SK-N-SH treated with all-trans-retinoic acid at 6 μM for 48 hours (cell line): Measurements from ENCODE around the gene HGFAC.

ENCODE experiments used
- ATAC-seq: fragments of 200-7000 bp; cut with Tn5 transposase; 3 replicates; pipeline ENCODE4 v1.9.1; 2020; ENCODE audit warnings: mild to moderate bottlenecking, moderate library complexity
- ARNTL ChIP-seq: fragments of 450-650 bp; formaldehyde crosslinking; IDR thresholded peaks from 2 replicates; pipeline ENCODE4 v1.5.0; 2020; ENCODE audit warnings: low read depth, mild to moderate bottlenecking, moderate library complexity, borderline replicate concordance
- BACH2 ChIP-seq: fragments of 250-450 bp; sonication (Bioruptor Pico); IDR thresholded peaks from 2 replicates; pipeline ENCODE4 v1.9.0; 2021; ENCODE audit warnings: mild to moderate bottlenecking, borderline replicate concordance
- CREB5 ChIP-seq: fragments of 250-450 bp; sonication (Bioruptor Pico); IDR thresholded peaks from 2 replicates; pipeline ENCODE4 v1.5.1; 2020; ENCODE audit warnings: low read depth, mild to moderate bottlenecking, moderate library complexity
- CSDC2 ChIP-seq: fragments of 250-450 bp; sonication (Bioruptor Pico); IDR thresholded peaks from 2 replicates; pipeline ENCODE4 v1.5.0; 2020; ENCODE audit warnings: mild to moderate bottlenecking, moderate library complexity
- CSRNP3 ChIP-seq: fragments of 250-450 bp; sonication (Bioruptor Pico); IDR thresholded peaks from 2 replicates; pipeline ENCODE4 v1.5.1; 2021; ENCODE audit warnings: mild to moderate bottlenecking, moderate library complexity
- ESRRG ChIP-seq: fragments of 250-450 bp; sonication (Bioruptor Pico); IDR thresholded peaks from 2 replicates; pipeline ENCODE4 v1.6.1; 2021; ENCODE audit warnings: mild to moderate bottlenecking
- GLIS3 ChIP-seq: fragments of 250-450 bp; sonication (Bioruptor Pico); IDR thresholded peaks from 2 replicates; pipeline ENCODE4 v1.5.0; 2020; ENCODE audit warnings: mild to moderate bottlenecking, moderate library complexity
- ISL1 ChIP-seq: fragments of 250-450 bp; sonication (Bioruptor Pico); IDR thresholded peaks from 2 replicates; pipeline ENCODE4 v2.1.2; 2022; ENCODE audit warnings: mild to moderate bottlenecking, moderate library complexity
- OSR1 ChIP-seq: fragments of 250-450 bp; sonication (Bioruptor Pico); IDR thresholded peaks from 2 replicates; pipeline ENCODE4 v1.8.0; 2022; ENCODE audit warnings: moderate library complexity, mild to moderate bottlenecking, inconsistent platforms
- PATZ1 ChIP-seq: fragments of 250-450 bp; sonication (Bioruptor Pico); IDR thresholded peaks from 2 replicates; pipeline ENCODE4 v1.8.0; 2020; ENCODE audit warnings: mild to moderate bottlenecking, moderate library complexity, borderline replicate concordance
- PPARA ChIP-seq: fragments of 250-450 bp; sonication (Bioruptor Pico); IDR thresholded peaks from 2 replicates; pipeline ENCODE4 v1.5.0; 2020; ENCODE audit warnings: mild to moderate bottlenecking, borderline replicate concordance
- RARB ChIP-seq: fragments of 250-450 bp; sonication (Bioruptor Pico); IDR thresholded peaks from 2 replicates; pipeline ENCODE4 v1.8.0; 2021; ENCODE audit warnings: mild to moderate bottlenecking, moderate library complexity
- TCF4 ChIP-seq: fragments of 250-450 bp; sonication (Bioruptor Pico); IDR thresholded peaks from 2 replicates; pipeline ENCODE4 v1.8.0; 2021; ENCODE audit warnings: mild to moderate bottlenecking, moderate library complexity, borderline replicate concordance
- TOX ChIP-seq: fragments of 250-450 bp; sonication (Bioruptor Pico); IDR thresholded peaks from 2 replicates; pipeline ENCODE4 v1.8.0; 2021; ENCODE audit warnings: mild to moderate bottlenecking, moderate library complexity, borderline replicate concordance
- TSHZ2 ChIP-seq: fragments of 250-450 bp; sonication (Bioruptor Pico); IDR thresholded peaks from 2 replicates; pipeline ENCODE4 v1.5.0; 2020; ENCODE audit warnings: mild to moderate bottlenecking, moderate library complexity
- ZC3H10 ChIP-seq: fragments of 250-450 bp; sonication (Bioruptor Pico); IDR thresholded peaks from 2 replicates; pipeline ENCODE4 v1.5.1; 2021; ENCODE audit warnings: mild to moderate bottlenecking, moderate library complexity
- ZFP3 ChIP-seq: fragments of 250-450 bp; sonication (Bioruptor Pico); IDR thresholded peaks from 2 replicates; pipeline ENCODE4 v1.5.0; 2020; ENCODE audit warnings: mild to moderate bottlenecking, moderate library complexity
- ZNF565 ChIP-seq: fragments of 450-650 bp; formaldehyde crosslinking; conservative IDR thresholded peaks from 2 replicates; pipeline ENCODE4 v1.5.0; 2020; ENCODE audit warnings: low read depth, mild to moderate bottlenecking, moderate library complexity
- ZNF70 ChIP-seq: fragments of 450-650 bp; formaldehyde crosslinking; IDR thresholded peaks from 2 replicates; pipeline ENCODE4 v1.5.0; 2020; ENCODE audit warnings: mild to moderate bottlenecking, moderate library complexity
- ZNF8 ChIP-seq: fragments of 450-650 bp; formaldehyde crosslinking; IDR thresholded peaks from 2 replicates; pipeline ENCODE4 v1.5.0; 2020; ENCODE audit warnings: mild to moderate bottlenecking, moderate library complexity

HGFAC gene

GRCh38 chr4:3497523-3498389 is 56.0 kb downstream of the HGFAC start (continued):
- TF ChIP-seq CSRNP3 (CRISPR knock-in tag) (no peak), TCF4 (CRISPR knock-in tag) (no peak), TOX (no peak), RARB (CRISPR knock-in tag) (no peak), TSHZ2 (CRISPR knock-in tag) (no peak)

- TF ChIP-seq ZFP3 (CRISPR knock-in tag) (no peak), TCF4 (CRISPR knock-in tag) (no peak), TOX (no peak), PPARA (CRISPR knock-in tag) (no peak), PATZ1 (CRISPR knock-in tag) (no peak), ZNF70 (CRISPR knock-in tag) (no peak), OSR1 (CRISPR knock-in tag) (no peak), TSHZ2 (CRISPR knock-in tag) (no peak), ZC3H10 (CRISPR knock-in tag) (no peak), BACH2 (CRISPR knock-in tag) (no peak), CREB5 (CRISPR knock-in tag) (no peak), ISL1 (CRISPR knock-in tag) (no peak), CSDC2 (CRISPR knock-in tag) (no peak), CSRNP3 (CRISPR knock-in tag) (no peak), ARNTL (CRISPR knock-in tag) (no peak), RARB (CRISPR knock-in tag) (no peak), ZNF8 (CRISPR knock-in tag) (no peak), ESRRG (CRISPR knock-in tag) (no peak), ZNF565 (CRISPR knock-in tag) (no peak), GLIS3 (CRISPR knock-in tag) (no peak)
- ATAC-seq, result no peak
Observed at GRCh38 chr4:3498407-3498806, 56.6 kb downstream of the HGFAC start.
